Measurements from ENCODE around the gene MACROH2A2.
"Not testable (repeated sequence)": the region's sequence is repeated elsewhere in the genome, so short reads cannot be mapped to it uniquely, and the experiment has no call there.

Gene MACROH2A2

GRCh38 chr10:70052462-70053217 is at the start of gene MACROH2A2:
Gene MACROH2A2, plus strand, starts transcription at chr10:70052846. Its CDS starts 22,813 bp downstream, at chr10:70075659.
- DNase-seq (ENCODE audit: low read depth), result no peak

DNA sequence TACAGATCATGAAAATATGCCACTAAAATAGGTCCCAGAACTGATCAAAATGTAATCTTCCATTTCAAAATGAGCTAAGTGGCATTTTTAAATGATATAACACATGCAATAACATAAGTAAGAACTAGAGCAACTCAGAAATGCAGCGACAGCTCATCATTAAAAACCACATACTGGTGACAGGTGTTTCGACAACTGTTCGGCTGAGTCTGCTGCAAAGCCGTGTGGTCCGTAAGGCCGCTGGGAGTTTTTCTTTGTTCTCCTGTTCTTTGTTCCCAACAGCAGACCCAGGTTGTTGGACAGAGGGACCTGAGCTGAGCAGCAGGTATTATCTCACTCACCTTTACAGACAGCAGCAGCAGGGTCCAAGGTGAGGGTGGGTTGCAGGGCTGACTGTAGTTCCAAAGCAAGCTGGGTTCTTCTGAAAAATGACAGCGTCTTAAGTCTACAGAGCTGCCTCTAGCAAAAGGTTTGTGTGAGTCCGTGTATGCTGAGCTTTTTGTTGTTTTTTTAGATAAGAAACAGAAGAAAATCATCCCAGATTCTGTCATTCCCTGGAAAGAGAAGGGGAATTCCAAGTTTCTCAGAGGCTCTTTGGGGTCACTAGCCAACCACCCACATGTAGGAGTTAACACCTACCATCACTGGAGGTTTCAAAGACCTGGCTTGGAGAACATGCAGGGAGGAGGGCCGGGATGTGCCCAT is 45.4 kb upstream of the MACROH2A2 start:
- no peak for DNase-seq (ENCODE audit: low read depth)

GRCh38 chr10:70031215-70031614 is 21.4 kb upstream of the MACROH2A2 start:
- DNase-seq (ENCODE audit: low read depth), result no peak

GRCh38 chr10:70032667-70033289 is 19.9 kb upstream of the MACROH2A2 start:
- no peak for DNase-seq (ENCODE audit: low read depth)

GRCh38 chr10:70034232-70034631 is 18.4 kb upstream of the MACROH2A2 start:
- no peak for DNase-seq (ENCODE audit: low read depth)

DNA sequence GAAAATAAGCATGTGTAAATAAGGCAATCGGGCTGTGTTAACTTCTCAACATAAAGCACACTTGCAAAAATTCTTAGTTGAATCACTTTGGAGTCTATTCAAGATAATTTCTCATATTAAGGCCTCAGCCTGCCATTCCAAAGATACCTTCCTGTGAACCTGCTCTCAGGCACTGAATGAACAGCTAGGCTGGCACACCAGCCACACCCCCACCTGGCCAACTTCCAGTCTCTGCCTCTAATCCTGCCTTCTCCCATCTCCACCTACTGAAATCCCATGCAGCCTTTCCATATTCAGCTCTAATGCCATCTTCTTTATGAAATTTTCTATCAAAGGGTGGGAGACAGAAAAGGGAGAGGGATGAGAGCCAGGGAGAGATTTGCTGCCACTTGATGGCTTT is 17.1 kb upstream of the MACROH2A2 start:
- no peak for DNase-seq (ENCODE audit: low read depth)

DNA sequence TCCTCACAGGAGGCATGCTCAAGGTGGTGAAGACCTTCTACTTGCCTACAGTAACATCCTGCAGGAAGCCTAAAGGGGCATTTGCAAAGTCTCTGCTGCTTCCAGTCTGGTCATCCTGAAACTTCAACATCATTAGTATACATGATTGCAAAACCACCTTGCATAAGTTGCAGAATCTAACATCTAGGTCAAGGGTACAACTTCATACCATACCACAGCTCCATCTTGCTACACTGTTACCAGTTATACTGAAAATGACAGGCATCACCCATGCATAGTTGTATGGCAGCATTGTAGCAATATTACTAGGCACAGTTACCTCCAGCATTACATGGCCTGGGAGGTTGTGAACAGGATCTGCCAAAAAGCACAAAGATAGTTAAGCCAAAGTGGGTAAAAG is 13.7 kb upstream of the MACROH2A2 start:
- DNase-seq (ENCODE audit: low read depth), result no peak

- DNase-seq (ENCODE audit: low read depth), result no peak
Measured at GRCh38 chr10:70041016-70041415, 11.6 kb upstream of the MACROH2A2 start.

- not testable (repeated sequence) for DNase-seq (ENCODE audit: low read depth)
Measured at GRCh38 chr10:70041739-70042138, 10.9 kb upstream of the MACROH2A2 start.

- DNase-seq (ENCODE audit: low read depth), result not testable (repeated sequence)
Measured at GRCh38 chr10:70047066-70047465, 5.6 kb upstream of the MACROH2A2 start.

DNA sequence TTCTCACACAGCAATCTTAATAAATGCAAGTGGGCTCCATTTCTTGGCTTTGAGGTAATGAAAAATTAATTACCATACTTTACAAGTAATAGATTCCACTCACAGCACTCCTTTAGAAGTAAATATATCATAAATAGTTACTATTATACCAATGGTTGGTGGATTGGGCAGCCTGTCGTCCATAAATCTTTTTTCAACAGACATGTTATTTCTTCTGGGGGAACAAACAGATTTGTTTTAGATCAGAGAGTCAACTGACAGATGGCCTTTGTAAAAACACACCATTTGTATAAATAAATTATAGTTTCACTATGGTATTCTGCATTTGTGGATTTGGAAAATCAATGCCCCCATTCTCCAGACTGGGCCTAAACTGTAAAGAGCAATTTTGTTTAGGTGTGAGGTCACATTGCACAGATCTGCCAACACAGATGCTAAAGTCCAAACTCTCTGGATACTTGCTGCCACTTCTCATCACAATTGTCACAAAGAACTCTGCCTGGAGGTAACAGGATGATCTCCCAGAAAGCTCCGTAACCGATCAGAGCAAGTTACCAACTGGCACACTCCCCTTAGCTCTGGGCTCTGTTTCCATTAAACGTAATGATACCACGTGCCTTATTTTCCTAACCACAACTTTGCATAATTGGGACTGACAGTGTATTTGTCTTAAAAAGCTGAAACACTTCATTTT is 4.5 kb upstream of the MACROH2A2 start:
- DNase-seq (ENCODE audit: low read depth), result no peak

GRCh38 chr10:70051848-70052247 is 798 bp upstream of the MACROH2A2 start:
- DNase-seq (ENCODE audit: low read depth), result no peak

GRCh38 chr10:70053218-70053840 is 683 bp downstream of the MACROH2A2 start:
- no peak for DNase-seq (ENCODE audit: low read depth)

DNA sequence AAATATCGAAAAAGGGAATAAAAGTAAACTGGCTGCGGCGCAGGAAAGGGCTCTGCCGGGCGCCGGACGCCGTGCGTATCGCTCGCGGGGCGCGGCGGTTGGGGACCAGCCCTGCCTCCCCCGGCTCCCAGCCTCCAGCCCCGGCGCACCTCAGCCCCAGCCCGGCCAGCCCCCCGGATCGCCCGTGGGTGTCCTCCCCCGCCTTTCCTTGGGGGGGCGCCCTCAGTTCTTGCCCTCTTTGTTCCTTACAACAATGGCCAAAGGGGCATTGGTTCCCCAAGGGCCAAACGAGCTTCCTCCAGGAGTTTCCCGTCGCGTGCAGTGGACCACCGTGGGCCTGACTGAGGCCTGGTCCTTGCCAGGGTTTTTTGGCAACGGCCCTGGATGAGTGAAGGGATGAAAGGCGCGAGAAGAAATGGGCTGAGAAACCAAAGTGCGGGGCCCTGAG is 1.2 kb downstream of the MACROH2A2 start:
- DNase-seq (ENCODE audit: low read depth), result no peak

GRCh38 chr10:70054902-70055301 is 2.3 kb downstream of the MACROH2A2 start:
- DNase-seq (ENCODE audit: low read depth), result no peak

GRCh38 chr10:70055550-70055949 is 2.9 kb downstream of the MACROH2A2 start:
- DNase-seq (ENCODE audit: low read depth), result no peak

GRCh38 chr10:70057306-70057705 is 4.7 kb downstream of the MACROH2A2 start:
- DNase-seq (ENCODE audit: low read depth), result no peak

- no peak for DNase-seq (ENCODE audit: low read depth)
Measured at GRCh38 chr10:70060389-70060788, 7.7 kb downstream of the MACROH2A2 start.

DNA sequence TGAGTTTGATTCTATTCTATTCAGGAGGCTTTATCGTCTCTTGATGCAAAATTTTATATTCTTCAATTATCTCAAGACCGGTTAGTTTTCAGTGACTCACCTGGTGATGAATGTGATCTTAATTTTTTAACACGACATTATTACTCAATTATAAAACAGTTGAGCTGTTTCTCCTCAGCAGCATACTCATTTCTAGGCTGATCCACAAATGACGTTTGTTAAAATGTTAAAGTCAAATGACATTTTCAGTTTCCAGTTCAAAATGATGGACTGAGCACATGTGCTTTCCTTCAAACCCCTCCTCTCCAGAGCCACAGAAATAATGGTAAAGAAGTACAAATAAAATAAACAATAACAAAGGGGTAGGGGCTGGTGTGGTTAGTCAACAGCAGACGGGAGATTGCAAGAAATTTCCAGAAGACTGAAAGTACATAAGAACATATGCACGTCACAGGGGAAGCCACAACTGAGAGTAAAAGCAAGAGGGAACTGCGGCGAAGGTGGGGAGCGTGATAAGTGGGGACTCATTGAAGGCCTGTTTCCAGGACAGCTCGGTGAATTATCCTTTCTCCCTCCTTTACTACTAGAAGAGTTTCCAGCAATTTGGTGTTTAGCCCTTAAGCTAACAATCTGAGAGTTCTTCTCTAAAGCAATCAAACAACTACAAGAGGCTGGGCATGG is 10.9 kb downstream of the MACROH2A2 start:
- DNase-seq (ENCODE audit: low read depth), result no peak

- DNase-seq (ENCODE audit: low read depth), result no peak
Measured at GRCh38 chr10:70064486-70064885, 11.8 kb downstream of the MACROH2A2 start.

- DNase-seq (ENCODE audit: low read depth), result no peak
Measured at GRCh38 chr10:70066190-70066589, 13.5 kb downstream of the MACROH2A2 start.

Data from stimulated activated CD8-positive, alpha-beta memory T cell treated with anti-CD3 and anti-CD28 coated beads, Interleukin-15, amount 100 ng/mL, for 1 hour (primary cell).